ENCODE results near the gene FAM199X.
"Not testable (repeated sequence)": the region's sequence is repeated elsewhere in the genome, so short reads cannot be mapped to it uniquely, and the experiment has no call there.

FAM199X gene

DNA sequence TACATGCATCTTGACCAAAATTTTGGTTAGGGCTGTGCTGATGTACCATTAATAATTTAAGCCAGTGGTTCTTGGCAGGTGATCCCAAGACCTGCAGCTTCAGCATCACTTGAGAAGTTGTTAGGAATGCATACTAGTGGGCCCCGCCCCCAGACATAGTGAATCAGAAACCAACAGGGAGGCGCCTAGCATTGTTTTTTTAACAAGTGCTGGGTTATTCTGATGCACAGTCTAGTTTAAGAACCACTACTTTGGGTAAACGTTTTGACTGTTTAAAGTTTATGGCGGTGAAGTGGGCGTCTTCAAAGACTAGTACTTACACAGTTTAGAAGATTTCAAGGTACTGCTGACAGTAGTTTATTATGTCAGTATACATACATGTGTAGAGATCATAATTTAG is 23.6 kb downstream of the FAM199X start:
- no peak for DNase-seq (ENCODE audit: low read depth)

DNA sequence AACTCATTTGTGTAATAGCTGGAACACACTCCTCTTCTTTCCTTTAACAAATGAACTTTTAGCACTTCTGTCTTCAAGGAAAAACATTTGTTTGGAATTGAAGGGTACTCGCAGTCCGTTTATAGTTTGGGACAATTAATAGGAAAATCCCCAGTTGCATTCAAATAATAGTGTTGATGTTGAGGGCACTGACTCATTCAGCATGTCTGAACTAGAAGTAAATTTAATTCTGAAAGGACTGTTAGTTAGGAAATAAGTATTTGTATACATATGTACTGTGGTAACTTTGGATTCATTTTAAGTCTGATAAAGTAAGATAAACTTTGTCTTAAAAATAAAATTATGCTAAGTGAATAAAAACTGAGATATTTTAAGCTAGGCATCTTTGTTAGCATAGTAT is 27.2 kb downstream of the FAM199X start:
- no peak for DNase-seq (ENCODE audit: low read depth)

DNA sequence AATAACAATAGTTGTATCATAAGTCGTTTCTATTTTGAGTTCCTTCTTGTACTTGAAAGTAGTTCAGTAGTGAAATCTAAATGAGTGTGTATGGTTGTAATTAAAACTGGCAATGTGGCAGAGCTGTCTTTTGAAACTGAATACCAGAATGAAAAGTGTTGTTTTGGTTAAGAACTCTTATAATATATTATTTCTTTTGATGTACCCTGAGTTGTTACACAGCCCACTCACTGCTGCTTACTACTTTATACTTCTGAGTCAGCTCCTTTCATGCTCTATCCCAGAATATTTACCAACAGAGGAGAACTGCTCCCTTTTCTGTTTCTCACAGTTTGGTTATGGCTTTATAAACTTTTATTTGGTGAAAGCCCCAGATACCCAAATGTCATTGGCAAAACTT is 28.8 kb downstream of the FAM199X start:
- no peak for DNase-seq (ENCODE audit: low read depth)

DNA sequence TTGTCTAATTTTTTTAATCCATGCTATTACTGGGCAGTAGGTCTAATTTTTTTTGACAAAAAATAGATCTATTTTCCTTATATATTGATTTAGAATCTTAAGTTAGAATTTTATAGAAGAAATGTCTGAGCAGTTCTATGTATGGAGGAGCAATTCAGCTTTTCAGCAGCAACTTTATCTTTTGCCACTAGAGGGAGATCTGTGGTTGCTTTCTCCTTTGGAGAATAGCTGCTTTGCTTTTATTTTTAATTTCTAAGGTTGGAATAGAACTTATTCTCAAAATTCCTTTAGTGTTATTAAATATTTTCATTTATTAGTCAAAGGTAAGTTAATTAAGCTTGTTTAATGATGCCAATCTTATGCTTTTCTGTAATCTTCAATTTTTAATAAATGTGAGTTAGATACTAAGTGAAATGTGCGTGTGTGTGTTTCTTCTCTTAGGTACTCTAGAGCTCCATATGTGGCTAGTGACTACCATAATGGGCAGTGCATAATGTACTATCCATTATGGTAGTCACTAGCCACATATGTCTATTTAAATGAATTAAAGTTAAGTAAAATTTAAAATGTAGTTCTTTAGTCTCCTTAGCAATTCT is 29.3 kb downstream of the FAM199X start:
- no peak for DNase-seq (ENCODE audit: low read depth)

DNA sequence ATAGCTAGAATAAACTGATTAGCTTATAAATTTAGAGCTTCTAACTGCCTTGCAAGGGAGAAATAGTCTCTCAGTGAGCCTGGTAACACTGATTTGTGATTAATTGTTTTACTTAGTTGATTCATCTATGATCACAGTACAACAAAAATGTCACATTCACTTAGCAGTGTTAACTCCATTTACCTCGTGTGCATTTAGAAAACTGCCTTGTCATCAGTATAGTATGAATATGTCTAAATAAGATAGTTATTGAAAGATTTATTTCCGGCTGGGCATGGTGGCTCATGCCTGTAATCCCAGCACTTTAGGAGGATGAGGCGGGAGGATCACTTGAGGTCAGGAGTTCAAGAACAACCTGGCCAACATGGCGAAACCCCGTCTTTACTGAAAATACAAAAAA is 39.3 kb downstream of the FAM199X start:
- DNase-seq (ENCODE audit: low read depth), result no peak

DNA sequence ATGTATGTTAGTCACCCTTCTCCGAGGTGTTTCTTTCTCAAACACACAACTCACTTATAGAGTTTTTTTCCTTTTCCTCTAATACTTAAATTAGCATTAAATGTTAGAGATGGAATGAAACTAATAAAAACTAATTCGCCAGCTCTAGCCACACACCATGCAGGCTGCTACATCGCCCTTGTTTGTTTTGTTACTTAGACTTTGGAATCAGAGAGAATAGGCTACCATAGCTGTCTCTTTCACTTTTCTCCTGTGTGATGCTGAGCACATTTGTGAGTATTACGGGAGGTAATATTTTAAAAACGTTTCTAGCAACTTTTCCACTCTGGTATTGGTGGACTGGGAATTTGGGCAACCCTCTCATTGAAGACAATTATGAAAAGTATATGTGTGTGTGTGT is 44.9 kb downstream of the FAM199X start:
- DNase-seq (ENCODE audit: low read depth), result no peak

DNA sequence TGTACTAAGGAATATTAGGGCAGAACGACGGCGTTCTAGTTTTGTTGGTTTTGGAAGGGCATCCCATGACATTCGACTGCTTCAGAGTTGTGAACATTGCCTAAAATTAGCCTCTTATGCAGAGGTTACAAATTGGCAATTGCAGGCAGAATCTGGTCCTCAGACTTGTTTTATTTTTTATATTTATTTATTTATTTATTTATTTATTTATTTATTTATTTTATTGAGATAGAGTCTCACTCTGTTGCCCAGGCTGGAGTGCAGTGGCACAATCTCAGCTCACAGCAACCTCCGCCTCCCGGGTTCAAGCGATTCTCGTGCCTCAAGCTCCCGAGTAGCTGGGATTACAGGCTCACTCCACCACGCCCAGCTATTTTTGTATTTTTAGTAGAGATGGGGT is 63.8 kb downstream of the FAM199X start:
- DNase-seq (ENCODE audit: low read depth), result not testable (repeated sequence)

All from activated gamma-delta T cell treated with anti-CD3 and anti-CD28 coated beads, Interleukin-2, amount 50 U/mL, for 16 hours (primary cell).